Measurements from ENCODE around the gene DCC.

Gene DCC

DNA sequence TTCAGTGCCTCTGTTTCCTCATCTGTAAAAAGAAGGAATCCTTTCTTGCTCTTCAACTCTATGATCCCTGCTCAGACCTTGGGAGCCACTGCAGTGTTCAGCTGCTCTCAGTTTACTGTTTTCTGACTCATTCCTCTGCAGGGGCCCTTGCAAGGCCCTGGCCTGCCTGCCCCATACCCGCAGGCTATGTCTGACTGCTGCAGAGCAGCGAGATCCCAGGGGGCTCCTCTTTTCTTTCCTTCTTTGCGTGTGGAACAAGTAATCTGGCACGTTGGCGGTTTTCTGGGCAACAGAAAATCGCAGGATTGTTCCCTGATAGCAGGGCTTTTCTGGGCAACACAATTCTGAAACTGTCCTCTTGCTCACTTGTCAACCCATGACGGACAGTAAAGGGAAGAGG is 376.0 kb downstream of the DCC start:
- Histone ChIP-seq H3K4me3 (ENCODE audit: low read length) (no peak overlapping the region), H3K9me3 (ENCODE audit: low read length) (peaks cover 2% of the 10 kb centered on the region), H3K4me1 (ENCODE audit: insufficient read depth, low read length) (peaks cover 13% of the 10 kb centered on the region), H3K27me3 (ENCODE audit: insufficient read depth, low read length) (no peaks in the 10 kb centered on the region), H3K36me3 (ENCODE audit: insufficient read depth, low read length) (no peaks in the 10 kb centered on the region), H2AFZ (ENCODE audit: low read depth, low read length) (no peak overlapping the region)

DNA sequence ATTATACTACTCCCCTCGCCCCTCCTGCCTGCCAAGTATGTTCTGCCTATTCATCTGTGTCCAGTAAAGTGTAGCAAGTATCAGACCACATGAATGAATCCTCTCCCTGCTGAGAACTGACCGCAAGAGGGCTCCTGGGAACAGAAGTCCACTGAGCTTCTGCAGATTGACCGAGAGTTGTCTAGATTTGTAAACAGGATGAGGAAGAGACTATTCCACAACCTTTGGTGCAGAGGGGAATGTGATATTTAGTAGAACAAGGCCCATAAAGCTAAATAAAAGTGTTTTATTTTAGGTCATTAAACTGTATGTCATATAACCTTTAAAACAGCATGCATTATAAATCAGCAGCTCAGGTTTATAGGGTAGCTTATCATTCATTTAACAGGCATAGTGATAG is 377.0 kb downstream of the DCC start:
- H3K4me3 ChIP-seq (ENCODE audit: low read length) = no peak overlapping the region
- H3K4me1 ChIP-seq (ENCODE audit: insufficient read depth, low read length) = peaks cover 13% of the 10 kb centered on the region
- no peaks in the 10 kb centered on the region for H3K36me3 ChIP-seq (ENCODE audit: insufficient read depth, low read length)
- H3K9me3 ChIP-seq (ENCODE audit: low read length) = peaks cover 2% of the 10 kb centered on the region
- no peak overlapping the region for H2AFZ ChIP-seq (ENCODE audit: low read depth, low read length)
- H3K27me3 ChIP-seq (ENCODE audit: insufficient read depth, low read length) = no peaks in the 10 kb centered on the region

DNA sequence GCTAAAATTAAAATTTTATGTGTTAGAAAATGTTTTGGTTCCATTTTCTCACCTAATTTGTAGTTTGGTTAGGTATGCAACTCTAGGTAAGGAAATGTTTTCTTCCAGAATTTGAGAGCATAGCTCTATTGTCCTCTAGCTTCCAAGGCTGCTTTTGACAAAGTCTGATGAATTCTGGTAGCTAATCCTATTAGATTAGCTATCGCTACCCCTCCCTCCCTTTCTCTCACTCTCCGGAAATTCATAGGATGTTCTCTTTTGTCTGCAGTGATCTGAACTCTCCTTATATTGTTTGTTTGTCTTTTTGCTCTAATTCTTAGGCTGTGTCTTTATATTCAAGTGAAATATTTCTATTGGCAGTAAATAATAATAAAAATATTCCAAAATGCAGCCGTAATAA is 382.9 kb downstream of the DCC start:
- Histone ChIP-seq H3K4me1 (ENCODE audit: insufficient read depth, low read length) (peaks cover 11% of the 10 kb centered on the region), H3K9me3 (ENCODE audit: low read length) (peaks cover 2% of the 10 kb centered on the region), H3K36me3 (ENCODE audit: insufficient read depth, low read length) (no peaks in the 10 kb centered on the region), H2AFZ (ENCODE audit: low read depth, low read length) (no peak overlapping the region), H3K27me3 (ENCODE audit: insufficient read depth, low read length) (no peaks in the 10 kb centered on the region), H3K4me3 (ENCODE audit: low read length) (no peak overlapping the region)

DNA sequence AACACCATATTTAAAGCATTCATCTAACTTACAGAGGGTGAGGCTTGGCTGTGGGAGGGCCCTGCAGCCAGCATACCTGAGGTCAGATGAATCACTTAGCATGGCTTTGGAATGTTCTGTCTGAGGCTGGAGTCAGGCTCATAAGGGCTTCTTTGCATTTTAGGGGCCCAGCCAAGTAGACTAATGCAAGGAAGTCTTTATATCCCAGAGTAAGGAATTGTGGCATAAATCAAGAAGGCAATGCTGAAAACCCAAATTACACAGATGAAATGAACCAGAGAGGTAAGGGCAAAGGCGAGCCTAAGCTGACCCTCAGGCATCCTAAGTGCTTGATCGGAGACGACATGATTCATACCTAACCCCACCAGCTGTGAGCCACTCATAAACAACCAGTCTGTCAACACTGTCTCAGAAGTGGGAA is 383.6 kb downstream of the DCC start:
- H2AFZ ChIP-seq (ENCODE audit: low read depth, low read length) = no peak overlapping the region
- H3K36me3 ChIP-seq (ENCODE audit: insufficient read depth, low read length) = no peaks in the 10 kb centered on the region
- H3K27me3 ChIP-seq (ENCODE audit: insufficient read depth, low read length) = no peaks in the 10 kb centered on the region
- peaks cover 17% of the 10 kb centered on the region for H3K4me1 ChIP-seq (ENCODE audit: insufficient read depth, low read length)
- no peak overlapping the region for H3K4me3 ChIP-seq (ENCODE audit: low read length)
- peaks cover 2% of the 10 kb centered on the region for H3K9me3 ChIP-seq (ENCODE audit: low read length)

DNA sequence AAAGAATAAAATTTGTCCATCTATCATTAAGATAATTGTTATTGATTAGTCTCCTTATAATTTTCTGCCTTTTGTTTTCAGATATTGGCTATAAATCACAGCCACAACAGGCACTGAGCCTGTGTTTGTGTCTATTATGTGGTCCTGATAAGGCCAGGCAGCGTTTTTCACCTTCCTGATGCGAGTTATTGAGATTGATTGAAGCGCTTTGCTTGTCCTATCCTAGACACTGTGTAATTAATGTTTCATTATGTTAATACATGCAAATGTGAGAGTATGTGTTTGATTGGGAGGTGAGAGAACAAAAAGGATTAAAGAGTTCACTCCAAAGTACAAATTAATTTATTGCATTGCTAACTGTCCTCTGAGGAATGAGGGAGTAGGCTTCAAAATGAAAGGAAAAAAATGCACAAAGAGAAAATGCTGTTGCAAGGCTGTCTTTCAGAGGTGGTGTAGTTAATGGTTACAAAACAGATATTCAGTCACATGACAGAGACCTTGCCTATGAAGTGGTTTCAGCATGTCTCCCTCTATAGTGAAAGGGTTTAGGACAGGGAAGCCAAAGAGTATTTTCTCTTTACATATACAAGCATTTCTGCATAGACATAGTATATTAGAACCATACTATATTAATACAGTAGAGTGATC is 391.1 kb downstream of the DCC start:
- peaks cover 37% of the 10 kb centered on the region for H3K4me1 ChIP-seq (ENCODE audit: insufficient read depth, low read length)

DNA sequence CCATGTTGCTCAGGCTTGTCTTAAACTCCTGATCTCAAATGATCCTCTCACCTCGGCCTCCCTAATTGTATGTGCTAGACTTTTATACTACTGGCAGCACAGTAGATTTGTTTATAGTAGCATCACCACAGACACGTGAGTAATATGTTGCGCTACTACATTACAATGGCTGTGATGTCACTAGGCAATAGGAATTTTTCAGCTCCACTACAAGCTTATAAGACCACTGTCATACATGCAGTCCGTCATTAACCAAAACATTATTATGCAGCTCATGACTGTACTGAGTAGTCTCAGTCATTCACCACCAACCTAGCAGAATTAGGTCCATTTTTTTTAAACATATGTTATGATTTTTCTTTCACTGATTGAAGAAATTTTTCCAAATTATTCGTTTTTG is 398.9 kb downstream of the DCC start:
- no peaks in the 10 kb centered on the region for H3K36me3 ChIP-seq (ENCODE audit: insufficient read depth, low read length)
- no peak overlapping the region for H2AFZ ChIP-seq (ENCODE audit: low read depth, low read length)
- peaks cover 19% of the 10 kb centered on the region for H3K4me1 ChIP-seq (ENCODE audit: insufficient read depth, low read length)

More for the DNA sequence above, 391.1 kb downstream of the DCC start:
- H3K36me3 ChIP-seq (ENCODE audit: insufficient read depth, low read length) = no peaks in the 10 kb centered on the region
- H3K9me3 ChIP-seq (ENCODE audit: low read length) = no peaks in the 10 kb centered on the region
- no peaks in the 10 kb centered on the region for H3K27me3 ChIP-seq (ENCODE audit: insufficient read depth, low read length)
- H3K4me3 ChIP-seq (ENCODE audit: low read length) = no peak overlapping the region
- no peak overlapping the region for H2AFZ ChIP-seq (ENCODE audit: low read depth, low read length)

DNA sequence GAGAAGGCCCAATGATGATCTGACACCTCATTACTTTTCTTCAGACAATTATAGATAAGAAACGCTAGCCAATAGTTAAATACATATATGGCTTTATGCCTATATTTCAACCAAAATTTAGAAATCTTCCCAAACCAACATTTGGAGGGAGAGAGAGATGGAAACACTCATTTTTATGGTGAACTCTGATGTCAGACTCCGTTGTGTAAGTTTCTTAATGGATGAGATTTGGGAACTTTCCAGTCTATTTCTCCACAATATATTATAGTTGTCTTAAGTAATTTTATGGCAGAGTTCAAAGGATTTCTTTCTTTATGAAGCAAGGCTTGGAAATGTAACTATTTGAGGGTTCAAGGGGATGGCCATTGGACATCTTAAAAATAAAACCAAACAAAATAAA is 407.0 kb downstream of the DCC start:
- no peaks in the 10 kb centered on the region for H3K27me3 ChIP-seq (ENCODE audit: insufficient read depth, low read length)
- no peak overlapping the region for H3K4me3 ChIP-seq (ENCODE audit: low read length)
- no peak overlapping the region for H2AFZ ChIP-seq (ENCODE audit: low read depth, low read length)
- peaks cover 4% of the 10 kb centered on the region for H3K9me3 ChIP-seq (ENCODE audit: low read length)
- H3K36me3 ChIP-seq (ENCODE audit: insufficient read depth, low read length) = no peaks in the 10 kb centered on the region
- peaks cover 4% of the 10 kb centered on the region for H3K4me1 ChIP-seq (ENCODE audit: insufficient read depth, low read length)

More for the DNA sequence above, 398.9 kb downstream of the DCC start:
- Histone ChIP-seq H3K9me3 (ENCODE audit: low read length) (no peaks in the 10 kb centered on the region), H3K27me3 (ENCODE audit: insufficient read depth, low read length) (no peaks in the 10 kb centered on the region), H3K4me3 (ENCODE audit: low read length) (no peak overlapping the region)

DNA sequence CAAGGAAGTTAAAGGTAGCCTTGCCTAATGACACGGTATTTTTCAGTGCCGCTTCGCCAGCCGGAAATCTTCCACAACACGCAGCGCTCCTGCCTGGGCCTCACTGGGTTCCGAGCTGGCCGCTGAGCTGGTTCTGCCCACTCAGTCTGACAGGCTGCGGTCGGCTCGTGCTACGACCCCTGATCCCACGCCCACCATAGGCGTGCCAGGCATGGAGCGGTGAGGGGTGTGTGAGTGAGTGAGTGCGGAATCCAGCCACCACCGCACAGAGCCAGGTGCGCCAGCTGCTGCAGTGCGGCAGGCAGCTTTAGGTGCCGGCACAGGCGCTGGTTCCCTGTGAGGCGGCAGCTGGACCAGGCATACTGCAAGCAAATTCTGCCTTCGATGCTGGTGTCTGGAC is 407.9 kb downstream of the DCC start:
- Histone ChIP-seq H3K4me1 (ENCODE audit: insufficient read depth, low read length) (peaks cover 4% of the 10 kb centered on the region), H3K27me3 (ENCODE audit: insufficient read depth, low read length) (no peaks in the 10 kb centered on the region), H3K4me3 (ENCODE audit: low read length) (no peak overlapping the region), H2AFZ (ENCODE audit: low read depth, low read length) (no peak overlapping the region), H3K36me3 (ENCODE audit: insufficient read depth, low read length) (no peaks in the 10 kb centered on the region), H3K9me3 (ENCODE audit: low read length) (peaks cover 5% of the 10 kb centered on the region)

DNA sequence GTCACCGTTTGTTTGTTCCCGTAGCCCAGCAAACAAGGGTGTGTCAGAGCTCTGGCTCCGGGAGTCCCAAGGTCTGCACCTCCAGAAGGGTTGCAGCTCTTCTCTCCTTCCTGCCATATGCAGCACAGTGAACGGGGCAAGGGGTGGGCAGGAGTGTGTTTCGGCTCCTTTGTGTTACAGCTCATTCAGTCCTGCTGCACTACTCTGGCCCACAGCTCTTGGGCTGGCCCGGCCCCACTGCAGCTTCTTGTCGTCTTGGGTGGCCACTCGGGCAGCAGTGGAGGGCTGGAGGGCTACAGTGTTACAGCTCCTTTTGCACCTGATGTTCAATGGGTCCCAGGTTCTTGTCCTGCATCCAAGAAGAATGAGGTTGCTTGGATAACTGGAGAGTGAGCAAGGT is 408.3 kb downstream of the DCC start:
- H3K9me3 ChIP-seq (ENCODE audit: low read length) = peaks cover 5% of the 10 kb centered on the region
- H3K4me1 ChIP-seq (ENCODE audit: insufficient read depth, low read length) = peaks cover 2% of the 10 kb centered on the region
- H3K36me3 ChIP-seq (ENCODE audit: insufficient read depth, low read length) = no peaks in the 10 kb centered on the region

DNA sequence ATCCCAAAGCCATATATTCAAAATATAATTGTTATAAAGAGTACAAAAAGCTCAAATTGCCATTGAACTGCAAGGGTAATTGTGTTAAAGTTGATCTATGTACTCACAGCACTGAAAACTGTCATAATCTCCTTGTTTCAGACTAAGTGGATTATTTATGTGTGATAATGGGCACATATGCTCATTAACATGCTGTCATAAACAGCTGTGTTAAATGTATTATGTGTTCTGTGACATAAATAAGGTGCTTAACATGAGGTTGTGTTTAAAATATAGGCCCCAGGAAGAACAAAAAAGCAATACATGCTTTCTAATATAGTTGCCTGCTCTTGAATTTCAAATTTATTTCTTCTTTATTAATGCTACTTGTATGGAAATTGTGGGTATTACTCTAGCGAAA is 409.5 kb downstream of the DCC start:
- Histone ChIP-seq H3K27me3 (ENCODE audit: insufficient read depth, low read length) (no peaks in the 10 kb centered on the region), H3K9me3 (ENCODE audit: low read length) (peaks cover 5% of the 10 kb centered on the region), H3K36me3 (ENCODE audit: insufficient read depth, low read length) (no peaks in the 10 kb centered on the region), H3K4me1 (ENCODE audit: insufficient read depth, low read length) (no peaks in the 10 kb centered on the region), H3K4me3 (ENCODE audit: low read length) (no peak overlapping the region), H2AFZ (ENCODE audit: low read depth, low read length) (no peak overlapping the region)

More for the DNA sequence above, 408.3 kb downstream of the DCC start:
- Histone ChIP-seq H2AFZ (ENCODE audit: low read depth, low read length) (no peak overlapping the region), H3K4me3 (ENCODE audit: low read length) (no peak overlapping the region), H3K27me3 (ENCODE audit: insufficient read depth, low read length) (no peaks in the 10 kb centered on the region)

DNA sequence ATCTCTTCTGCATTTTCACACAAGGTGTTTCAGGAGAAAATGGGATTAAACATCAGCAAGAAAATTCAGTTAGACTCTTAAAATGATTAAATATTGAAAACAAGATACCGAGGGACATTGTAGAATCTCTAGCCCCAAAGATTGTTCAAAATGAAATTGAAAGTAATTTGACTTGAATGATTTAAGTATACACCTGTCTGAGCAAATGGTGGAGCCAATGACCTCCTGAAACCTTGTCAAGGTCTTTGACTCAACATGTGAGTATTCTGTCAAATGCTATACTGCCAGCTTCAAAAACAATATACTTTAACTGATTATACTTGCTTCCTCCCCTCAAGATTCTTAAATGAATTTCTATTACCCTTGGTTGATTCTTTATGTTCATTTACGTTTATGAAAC is 411.0 kb downstream of the DCC start:
- no peaks in the 10 kb centered on the region for H3K27me3 ChIP-seq (ENCODE audit: insufficient read depth, low read length)
- no peak overlapping the region for H3K4me3 ChIP-seq (ENCODE audit: low read length)
- H3K36me3 ChIP-seq (ENCODE audit: insufficient read depth, low read length) = no peaks in the 10 kb centered on the region
- H3K9me3 ChIP-seq (ENCODE audit: low read length) = peaks cover 5% of the 10 kb centered on the region
- no peak overlapping the region for H2AFZ ChIP-seq (ENCODE audit: low read depth, low read length)
- no peaks in the 10 kb centered on the region for H3K4me1 ChIP-seq (ENCODE audit: insufficient read depth, low read length)

DNA sequence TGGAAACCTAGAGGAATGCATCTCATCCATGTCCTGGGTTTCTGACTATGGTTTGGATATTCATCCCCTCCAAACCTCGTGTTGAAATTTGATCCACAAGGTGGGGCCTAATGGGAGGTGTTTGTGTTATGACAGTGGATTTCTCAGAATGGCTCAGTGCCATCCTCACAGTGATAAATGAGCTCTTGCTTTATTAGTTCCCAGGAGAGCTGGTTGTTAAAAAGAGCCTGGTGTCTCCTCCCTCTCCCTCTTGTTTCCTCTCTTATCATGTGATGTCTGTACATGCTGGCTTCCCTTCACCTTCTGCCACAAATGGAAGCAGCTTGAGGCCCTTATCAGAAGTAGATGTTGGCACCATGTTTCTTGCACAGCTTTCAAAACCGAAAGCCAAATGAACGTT is 424.3 kb downstream of the DCC start:
- Histone ChIP-seq H3K4me3 (ENCODE audit: low read length) (no peak overlapping the region), H3K4me1 (ENCODE audit: insufficient read depth, low read length) (no peaks in the 10 kb centered on the region), H2AFZ (ENCODE audit: low read depth, low read length) (no peak overlapping the region), H3K27me3 (ENCODE audit: insufficient read depth, low read length) (no peaks in the 10 kb centered on the region), H3K9me3 (ENCODE audit: low read length) (peaks cover 3% of the 10 kb centered on the region), H3K36me3 (ENCODE audit: insufficient read depth, low read length) (no peaks in the 10 kb centered on the region)

DNA sequence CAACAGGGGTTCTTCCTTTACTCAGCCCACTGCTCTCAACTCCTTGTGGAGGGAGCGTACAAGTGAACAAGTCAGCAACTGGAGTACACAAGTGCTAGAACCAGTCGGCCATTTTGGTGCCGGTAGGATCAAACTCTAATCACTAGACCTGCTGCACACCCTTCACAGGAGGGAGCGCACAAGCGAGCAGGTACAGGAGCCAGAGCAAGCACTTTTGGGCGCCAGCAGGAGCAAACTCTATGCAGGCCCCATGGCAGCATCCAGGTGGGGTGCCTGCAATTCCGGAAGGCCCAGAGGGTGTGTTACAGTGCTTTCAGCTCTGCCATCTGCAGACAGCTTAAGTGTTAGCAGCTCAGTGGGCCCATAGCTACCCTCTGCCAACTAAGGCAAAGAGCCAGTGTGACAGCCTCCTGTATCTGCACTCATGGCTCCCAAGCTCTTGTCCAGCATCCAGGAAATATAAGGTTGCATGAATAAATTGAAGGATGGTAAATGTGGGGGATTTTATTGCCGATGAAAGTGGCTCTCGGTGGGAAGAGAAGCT is 426.1 kb downstream of the DCC start:
- Histone ChIP-seq H2AFZ (ENCODE audit: low read depth, low read length) (no peak overlapping the region), H3K27me3 (ENCODE audit: insufficient read depth, low read length) (no peaks in the 10 kb centered on the region), H3K4me1 (ENCODE audit: insufficient read depth, low read length) (no peaks in the 10 kb centered on the region), H3K9me3 (ENCODE audit: low read length) (no peaks in the 10 kb centered on the region), H3K4me3 (ENCODE audit: low read length) (no peak overlapping the region), H3K36me3 (ENCODE audit: insufficient read depth, low read length) (no peaks in the 10 kb centered on the region)

DNA sequence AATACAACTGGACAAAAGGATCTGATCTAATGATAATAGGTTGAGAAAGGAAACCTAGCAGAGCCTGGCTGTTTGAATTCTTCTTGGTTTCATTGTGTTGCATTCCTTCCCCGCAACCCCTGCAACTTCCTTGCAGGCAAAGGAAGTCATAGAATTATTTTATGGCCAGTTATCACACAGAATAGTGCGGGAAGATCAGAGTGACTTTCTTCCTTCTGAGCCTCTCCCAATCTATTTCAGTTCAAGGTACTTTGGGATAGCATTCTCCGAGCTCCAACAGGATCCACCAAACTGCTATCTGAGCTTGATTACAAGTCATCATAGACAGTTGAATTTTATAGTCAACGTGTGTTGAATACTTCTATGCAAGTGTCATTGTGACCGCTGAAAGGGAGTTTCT is 441.1 kb downstream of the DCC start:
- peaks cover 13% of the 10 kb centered on the region for H3K4me1 ChIP-seq (ENCODE audit: insufficient read depth, low read length)
- H3K4me3 ChIP-seq (ENCODE audit: low read length) = no peak overlapping the region
- no peaks in the 10 kb centered on the region for H3K27me3 ChIP-seq (ENCODE audit: insufficient read depth, low read length)
- no peaks in the 10 kb centered on the region for H3K36me3 ChIP-seq (ENCODE audit: insufficient read depth, low read length)
- no peaks in the 10 kb centered on the region for H3K9me3 ChIP-seq (ENCODE audit: low read length)
- no peak overlapping the region for H2AFZ ChIP-seq (ENCODE audit: low read depth, low read length)

Data from neuron (in vitro differentiated cells).